IMR-90 (cell line): ENCODE measurements around the gene NUDT3. TPM values are rescaled to one million over a fixed set of nuclear protein-coding genes. Genes with fewer than 3 reads are reported as not detected.

Experiments
- ATAC-seq: fragments of 200-7000 bp; cut with Tn5 transposase; 2 replicates; pipeline ENCODE4 v1.9.1; 2020; ENCODE audit warnings: low read depth, mild to moderate bottlenecking, moderate library complexity
- BruUV-seq: library from RNA; stranded (reverse); fragments of 400-500 nt; replicated peaks from 2 replicates; lab custom pipeline; 2021; lab: Mats Ljungman, UMichigan
- CTCF ChIA-PET: fragments of 300-600 bp; formaldehyde crosslinking; extraction: SDS; loops from one replicate; lab custom pipeline; 2021; ENCODE audit warnings: antibody characterized with exemption; lab: Yijun Ruan, JAX
- POLR2A ChIA-PET: fragments of 300-600 bp; sonication (Branson Sonifier 250); formaldehyde crosslinking; loops from one replicate; lab custom pipeline; 2022; ENCODE audit warnings: antibody characterized with exemption; ENCODE audit not compliant: unreplicated experiment; lab: Charles Lee
- DNase-seq: peaks from one replicate; pipeline ENCODE4 v3.0.0; 2013
- H2AFZ ChIP-seq: replicated peaks from 2 replicates; pipeline ENCODE3; 2013; ENCODE audit warnings: low read length, mild to moderate bottlenecking; ENCODE audit not compliant: poor library complexity
- H2AK5ac ChIP-seq: 2 replicates; pipeline ENCODE4 v1.6.1; 2013; ENCODE audit warnings: low read depth, low read length, inconsistent platforms
- H2AK9ac ChIP-seq: replicated peaks from 2 replicates; pipeline ENCODE3; 2013; ENCODE audit warnings: mild to moderate bottlenecking, low read depth, low read length, moderate library complexity; ENCODE audit not compliant: poor library complexity
- H2BK120ac ChIP-seq: 2 replicates; pipeline ENCODE4 v1.6.1; 2013; ENCODE audit warnings: low read depth, low read length, inconsistent platforms
- H2BK15ac ChIP-seq: 3 replicates; pipeline ENCODE4 v1.6.1; 2013; ENCODE audit warnings: low read depth, low read length, inconsistent platforms
- H2BK20ac ChIP-seq: 2 replicates; pipeline ENCODE4 v1.6.1; 2013; ENCODE audit warnings: low read depth, mild to moderate bottlenecking, inconsistent platforms, low read length, moderate library complexity
- H2BK5ac ChIP-seq: 2 replicates; pipeline ENCODE4 v1.6.1; 2013; ENCODE audit warnings: mild to moderate bottlenecking, low read depth, low read length, inconsistent platforms; ENCODE audit not compliant: poor library complexity, severe bottlenecking
- H3K14ac ChIP-seq: replicated peaks from 2 replicates; pipeline ENCODE4 v1.6.1; 2013; ENCODE audit warnings: low read depth, low read length, inconsistent platforms
- H3K18ac ChIP-seq: 2 replicates; pipeline ENCODE4 v1.6.1; 2013; ENCODE audit warnings: low read depth, low read length, control low read depth
- H3K23ac ChIP-seq: 2 replicates; pipeline ENCODE4 v1.6.1; 2013; ENCODE audit warnings: low read depth, low read length, inconsistent platforms
- H3K27ac ChIP-seq: 2 replicates; pipeline ENCODE4 v1.5.1; 2013; ENCODE audit warnings: mild to moderate bottlenecking, control low read depth, low read length; ENCODE audit not compliant: insufficient read depth
- H3K27me3 ChIP-seq: 2 replicates; pipeline ENCODE4 v1.6.1; 2013; ENCODE audit warnings: low read length; ENCODE audit not compliant: control insufficient read depth, insufficient read depth
- H3K36me3 ChIP-seq: 2 replicates; pipeline ENCODE4 v1.6.1; 2013; ENCODE audit warnings: low read length, mixed read lengths; ENCODE audit not compliant: control insufficient read depth, insufficient read depth
- H3K4ac ChIP-seq: 2 replicates; pipeline ENCODE4 v1.6.1; 2013; ENCODE audit warnings: low read depth, low read length, inconsistent platforms
- H3K4me1 ChIP-seq: 2 replicates; pipeline ENCODE4 v1.6.1; 2013; ENCODE audit warnings: low read length, mixed read lengths; ENCODE audit not compliant: control insufficient read depth, insufficient read depth
- H3K4me2 ChIP-seq: 2 replicates; pipeline ENCODE4 v1.6.1; 2013; ENCODE audit warnings: low read depth, mild to moderate bottlenecking, control low read depth, low read length, moderate library complexity
- H3K4me3 ChIP-seq: 2 replicates; pipeline ENCODE4 v1.5.1; 2013; ENCODE audit warnings: low read depth, mild to moderate bottlenecking, control low read depth, low read length, moderate library complexity; ENCODE audit not compliant: insufficient read depth
- H3K56ac ChIP-seq: 2 replicates; pipeline ENCODE4 v1.6.1; 2013; ENCODE audit warnings: low read length, inconsistent platforms; ENCODE audit not compliant: insufficient read depth; ENCODE audit errors: extremely low read depth
- H3K79me1 ChIP-seq, 2 experiments: 2 replicates each; pipeline ENCODE4 v1.6.1; 2013; ENCODE audit warnings: low read length in 2 of 2, inconsistent platforms in 1 of 2, low read depth in 1 of 2
- H3K9ac ChIP-seq: 2 replicates; pipeline ENCODE4 v1.6.1; 2013; ENCODE audit warnings: low read depth, low read length, control low read depth
- H3K9me1 ChIP-seq: 2 replicates; pipeline ENCODE4 v1.6.1; 2013; ENCODE audit warnings: low read length, inconsistent platforms; ENCODE audit not compliant: insufficient read depth
- H3K9me3 ChIP-seq: 2 replicates; pipeline ENCODE4 v1.6.1; 2013; ENCODE audit warnings: low read length; ENCODE audit not compliant: control insufficient read depth, insufficient read depth
- H4K20me1 ChIP-seq: 2 replicates; pipeline ENCODE4 v1.6.1; 2013; ENCODE audit warnings: low read length, inconsistent platforms; ENCODE audit not compliant: insufficient read depth
- H4K5ac ChIP-seq: 2 replicates; pipeline ENCODE4 v1.6.1; 2013; ENCODE audit warnings: mild to moderate bottlenecking, low read depth, low read length, control low read depth
- H4K8ac ChIP-seq, 2 experiments: 2 replicates each; pipeline ENCODE4 v1.6.1; 2013; ENCODE audit warnings: low read depth in 2 of 2, low read length in 2 of 2, control low read depth in 1 of 2, inconsistent platforms in 1 of 2
- H4K91ac ChIP-seq: 2 replicates; pipeline ENCODE4 v1.6.1; 2013; ENCODE audit warnings: low read depth, low read length, inconsistent platforms; ENCODE audit not compliant: insufficient read depth
- MAZ ChIP-seq: IDR thresholded peaks from 2 replicates; pipeline ENCODE4 v1.6.1; 2012; ENCODE audit warnings: low read depth, mild to moderate bottlenecking, low read length, improper control_type of control experiment, moderate library complexity, borderline replicate concordance
- WGBS, 2 experiments: methylation state at CpG; one replicate each; pipeline versions ENCODE4 v1.1.5 to v1.1.7; 2013; ENCODE audit warnings: missing lambda C conversion rate in 2 of 2; ENCODE audit not compliant: insufficient read length in 1 of 2; ENCODE audit errors: extremely low coverage in 2 of 2; 5-methylcytosine and 5-hydroxymethylcytosine counted together
- dilution Hi-C: fragments of 300-500 bp; cut with HindIII; formaldehyde crosslinking; loops from one replicate; pipeline ENCODE4 v1.14.3; 2018; ENCODE audit warnings: low sequenced_read_pairs; ENCODE audit not compliant: unreplicated experiment
- in situ Hi-C: fragments of 300-500 bp; cut with MboI; formaldehyde crosslinking; loops from 3 replicates; pipeline ENCODE4 v1.14.3; 2019; ENCODE audit warnings: low sequenced_read_pairs, inconsistent platforms, mixed read lengths
- intact Hi-C: fragments of 100-400 bp; cut with micrococcal nuclease; formaldehyde crosslinking; loops from 2 replicates; pipeline ENCODE4 v1.10.0; 2022
- polyA plus RNA-seq, 3 experiments: library from polyadenylated mRNA; depleted of rRNA; stranded (reverse); fragments of >200 nt; gene quantifications; 2 replicates each; pipeline ENCODE4 v1.2.3, GENCODE V29; 2012; ENCODE audit warnings: low replicate concordance in 1 of 3
- total RNA-seq: library from RNA; depleted of rRNA; stranded (reverse); fragments of >200 nt; gene quantifications from 2 replicates; pipeline ENCODE4 v1.2.3, GENCODE V29; 2012

NUDT3 gene
- total and polyA plus RNA-seq, 2 of the 4 experiments (the other 2 are of a cell fraction) = 10.1 to 17.2 TPM

DNA sequence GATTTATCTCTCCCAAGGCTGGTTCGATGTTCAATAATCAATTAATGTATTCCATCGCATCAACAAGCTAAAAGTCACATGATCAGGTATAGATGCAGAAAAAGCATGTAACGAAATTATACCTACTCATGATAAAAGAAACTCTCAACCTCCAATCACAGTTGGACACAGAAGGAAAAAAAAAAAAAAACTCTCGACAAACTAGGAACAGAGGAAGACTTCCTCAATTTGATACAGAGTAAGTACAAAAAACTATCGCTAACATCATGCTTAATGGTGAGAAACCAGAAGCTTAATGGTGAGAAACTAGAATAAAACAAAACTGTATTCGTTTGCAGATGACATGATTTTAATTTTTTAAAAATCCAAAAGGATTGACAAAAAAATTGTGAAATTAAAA lies 81.7 kb downstream of the NUDT3 start:
- H2BK120ac ChIP-seq = no peak overlapping the region
- no peaks in the 10 kb centered on the region for H3K36me3 ChIP-seq
- TF ChIP-seq MAZ = no peak
- H4K8ac ChIP-seq = no peak overlapping the region
- H3K4me2 ChIP-seq = no peak overlapping the region
- H3K4ac ChIP-seq = no peak overlapping the region
- CTCF ChIA-PET = interaction anchor here (0.8 kb wide), 1 partner anchor 15 kb away, joined by 3 read pairs; no protein-coding TSS in a partner anchor
- H2BK20ac ChIP-seq = no peak overlapping the region
- no peak overlapping the region for H2BK5ac ChIP-seq
- H3K27me3 ChIP-seq = no peaks in the 10 kb centered on the region
- H4K5ac ChIP-seq = no peak overlapping the region
- peaks cover 34 to 63% of the 10 kb centered on the region in 2 experiments for H3K79me1 ChIP-seq
- H2AFZ ChIP-seq = no peak overlapping the region
- in situ Hi-C loops (no loop called here), intact Hi-C loops (no loop called here), dilution Hi-C loops (no loop called here)
- H4K20me1 ChIP-seq = peaks cover 17% of the 10 kb centered on the region
- no peak for DNase-seq
- H2BK15ac ChIP-seq = no peak overlapping the region
- peaks cover 4% of the 10 kb centered on the region for H3K4me1 ChIP-seq
- no peak overlapping the region for H2AK5ac ChIP-seq
- WGBS, 2 experiments = no CpG with 5 or more reads among the region's 6 CpGs
- H2AK9ac ChIP-seq = no peak overlapping the region
- no peak overlapping the region for H3K9ac ChIP-seq
- H3K56ac ChIP-seq = no peak overlapping the region
- 0 out of 2 replicates have a peak, but pooled peaks cover 3% of the 10 kb centered on the region for H3K9me1 ChIP-seq
- no peak overlapping the region for H3K18ac ChIP-seq
- BruUV-seq = no TSS peak
- ATAC-seq = no peak
- no peak overlapping the region for H3K23ac ChIP-seq
- no peak overlapping the region for H4K91ac ChIP-seq
- H3K14ac ChIP-seq = no peak overlapping the region
- H3K4me3 ChIP-seq = no peak overlapping the region
- no peak overlapping the region for H3K27ac ChIP-seq
- H3K9me3 ChIP-seq = no peaks in the 10 kb centered on the region
- POLR2A ChIA-PET = no interaction called here
